HCT116 (cell line): ENCODE measurements around the gene MSI2.

Experiments used
- EZH2phosphoT487 ChIP-seq: fragments of 200-600 bp; IDR thresholded peaks from 2 replicates; pipeline ENCODE4 v1.6.1; 2018; ENCODE audit warnings: antibody characterized with exemption, borderline replicate concordance
- FOSL1 ChIP-seq: IDR thresholded peaks from 2 replicates; pipeline ENCODE4 v1.6.1; 2012; ENCODE audit warnings: low read depth
- MAX ChIP-seq: IDR thresholded peaks from 2 replicates; pipeline ENCODE4 v1.6.1; 2012
- POLR2A ChIP-seq: IDR thresholded peaks from 2 replicates; pipeline ENCODE4 v1.7.0; 2011; ENCODE audit warnings: borderline replicate concordance; ENCODE audit not compliant: insufficient read depth, insufficient read length; ENCODE audit errors: extremely low read depth
- POLR2AphosphoS5 ChIP-seq: IDR thresholded peaks from 2 replicates; pipeline ENCODE4 v1.6.1; 2011; ENCODE audit warnings: mild to moderate bottlenecking, low read depth, low read length, moderate library complexity
- SIN3A ChIP-seq: IDR thresholded peaks from 2 replicates; pipeline ENCODE4 v1.6.1; 2012; ENCODE audit warnings: low read depth
- TF ChIP-seq, protein P1 (sequence below), 3 experiments: fragments of 200-600 bp in 1 of 3; sonication (generic) in 1 of 3; IDR thresholded peaks in 2 of 3; conservative IDR thresholded peaks in 1 of 3; 2 replicates each; pipeline ENCODE4 v1.5.1; 2012 to 2017; ENCODE audit warnings: low read depth in 2 of 3, low read length in 2 of 3, antibody characterized with exemption in 1 of 3, borderline replicate concordance in 1 of 3, control low read depth in 1 of 3, mild to moderate bottlenecking in 1 of 3, mixed read lengths in 1 of 3, mixed run types in 1 of 3, moderate library complexity in 1 of 3; ENCODE audit not compliant: insufficient read depth in 1 of 3

GRCh38 chr17:57624386-57624785, 368.1 kb downstream of the MSI2 start:
- TF ChIP-seq, protein P1, sequence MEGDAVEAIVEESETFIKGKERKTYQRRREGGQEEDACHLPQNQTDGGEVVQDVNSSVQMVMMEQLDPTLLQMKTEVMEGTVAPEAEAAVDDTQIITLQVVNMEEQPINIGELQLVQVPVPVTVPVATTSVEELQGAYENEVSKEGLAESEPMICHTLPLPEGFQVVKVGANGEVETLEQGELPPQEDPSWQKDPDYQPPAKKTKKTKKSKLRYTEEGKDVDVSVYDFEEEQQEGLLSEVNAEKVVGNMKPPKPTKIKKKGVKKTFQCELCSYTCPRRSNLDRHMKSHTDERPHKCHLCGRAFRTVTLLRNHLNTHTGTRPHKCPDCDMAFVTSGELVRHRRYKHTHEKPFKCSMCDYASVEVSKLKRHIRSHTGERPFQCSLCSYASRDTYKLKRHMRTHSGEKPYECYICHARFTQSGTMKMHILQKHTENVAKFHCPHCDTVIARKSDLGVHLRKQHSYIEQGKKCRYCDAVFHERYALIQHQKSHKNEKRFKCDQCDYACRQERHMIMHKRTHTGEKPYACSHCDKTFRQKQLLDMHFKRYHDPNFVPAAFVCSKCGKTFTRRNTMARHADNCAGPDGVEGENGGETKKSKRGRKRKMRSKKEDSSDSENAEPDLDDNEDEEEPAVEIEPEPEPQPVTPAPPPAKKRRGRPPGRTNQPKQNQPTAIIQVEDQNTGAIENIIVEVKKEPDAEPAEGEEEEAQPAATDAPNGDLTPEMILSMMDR (IDR thresholded peaks at IDR 0.05 in 2 of 3, conservative IDR thresholded peaks at IDR 0.05 in 1 of 3; ENCODE audit: borderline replicate concordance in 1 of 3, insufficient read depth in 1 of 3, low read depth in 2 of 3, low read length in 2 of 3), result no peak
- TF ChIP-seq POLR2AphosphoS5 (no peak), SIN3A (no peak), EZH2phosphoT487 (no peak), FOSL1 (no peak), MAX (no peak), POLR2A (no peak)
